ENCODE measurements around the gene TNPO3.
"Not testable (repeated sequence)": the region's sequence is repeated elsewhere in the genome, so short reads cannot be mapped to it uniquely, and the experiment has no call there.

The TNPO3 gene

GRCh38 chr7:129013048-129013724, 41.7 kb downstream of the TNPO3 start:
- DNase-seq = no peak

- DNase-seq = no peak
These were observed 42.3 kb downstream of the TNPO3 start for GRCh38 chr7:129012641-129013040.

- no peak for DNase-seq
These were observed 44.8 kb downstream of the TNPO3 start for GRCh38 chr7:129010075-129010474.

GRCh38 chr7:129009437-129009836, 45.5 kb downstream of the TNPO3 start:
- DNase-seq = no peak

GRCh38 chr7:129008645-129009414, 46.1 kb downstream of the TNPO3 start:
- DNase-seq = no peak

- no peak for DNase-seq
These were observed 47.3 kb downstream of the TNPO3 start for GRCh38 chr7:129007572-129007971.

- DNase-seq = no peak
These were observed 48.1 kb downstream of the TNPO3 start for GRCh38 chr7:129006636-129007414.

GRCh38 chr7:129005186-129005585, 49.7 kb downstream of the TNPO3 start:
- DNase-seq = no peak

GRCh38 chr7:128997181-128997580, 57.7 kb downstream of the TNPO3 start:
- DNase-seq = no peak

GRCh38 chr7:128994560-128994959, 60.4 kb downstream of the TNPO3 start:
- DNase-seq = not testable (repeated sequence)

GRCh38 chr7:128993419-128993818, 61.5 kb downstream of the TNPO3 start:
- DNase-seq = peak; percentile 27

GRCh38 chr7:128989961-128990360, 65.0 kb downstream of the TNPO3 start:
- DNase-seq = no peak

- DNase-seq = no peak
These were observed 66.5 kb downstream of the TNPO3 start for GRCh38 chr7:128988372-128988771.

- DNase-seq = peak; percentile 7
These were observed 68.3 kb downstream of the TNPO3 start for GRCh38 chr7:128986609-128987008.

GRCh38 chr7:128985660-128986059, 69.3 kb downstream of the TNPO3 start:
- DNase-seq = no peak

GRCh38 chr7:128982105-128982504, 72.8 kb downstream of the TNPO3 start:
- DNase-seq = no peak

- no peak for DNase-seq
These were observed 80.5 kb downstream of the TNPO3 start for GRCh38 chr7:128974241-128974934.

- no peak for DNase-seq
These were observed 86.3 kb downstream of the TNPO3 start for GRCh38 chr7:128968624-128969023.

GRCh38 chr7:128963327-128963757, 91.6 kb downstream of the TNPO3 start:
- no peak for DNase-seq

GRCh38 chr7:128962899-128963298, 92.0 kb downstream of the TNPO3 start:
- DNase-seq = no peak

- no peak for DNase-seq
These were observed 93.8 kb downstream of the TNPO3 start for GRCh38 chr7:128961030-128961659.

- DNase-seq = no peak
These were observed 95.6 kb downstream of the TNPO3 start for GRCh38 chr7:128959296-128959695.

GRCh38 chr7:128955981-128956380, 98.9 kb downstream of the TNPO3 start:
- no peak for DNase-seq

All from NCI-H82 (cell line).